ENCODE results near the gene ABHD17B.

- TF ChIP-seq CTCF (conservative IDR thresholded peaks at IDR 0.05 in 1 of 2, IDR thresholded peaks at IDR 0.05 in 1 of 2; ENCODE audit: low read depth in 1 of 2, low read length in 2 of 2) = no peak
- no peak for TF ChIP-seq EZH2 (IDR thresholded peaks at IDR 0.05; ENCODE audit: low read length, missing control alignments)
Measured at GRCh38 chr9:71875345-71875744, 35.6 kb downstream of the ABHD17B start.

Data from fibroblast of lung (primary cell).